GM21717 (cell line): ENCODE measurements around the gene RNF227.
"Not testable (repeated sequence)": the region's sequence is repeated elsewhere in the genome, so short reads cannot be mapped to it uniquely, and the experiment has no call there.

Source experiments
- ATAC-seq: cut with Tn5 transposase; IDR thresholded peaks from one replicate; pipeline ENCODE4 v1.9.1; 2021; ENCODE audit warnings: mild to moderate bottlenecking, moderate library complexity; ENCODE audit not compliant: unreplicated experiment

The RNF227 gene

DNA sequence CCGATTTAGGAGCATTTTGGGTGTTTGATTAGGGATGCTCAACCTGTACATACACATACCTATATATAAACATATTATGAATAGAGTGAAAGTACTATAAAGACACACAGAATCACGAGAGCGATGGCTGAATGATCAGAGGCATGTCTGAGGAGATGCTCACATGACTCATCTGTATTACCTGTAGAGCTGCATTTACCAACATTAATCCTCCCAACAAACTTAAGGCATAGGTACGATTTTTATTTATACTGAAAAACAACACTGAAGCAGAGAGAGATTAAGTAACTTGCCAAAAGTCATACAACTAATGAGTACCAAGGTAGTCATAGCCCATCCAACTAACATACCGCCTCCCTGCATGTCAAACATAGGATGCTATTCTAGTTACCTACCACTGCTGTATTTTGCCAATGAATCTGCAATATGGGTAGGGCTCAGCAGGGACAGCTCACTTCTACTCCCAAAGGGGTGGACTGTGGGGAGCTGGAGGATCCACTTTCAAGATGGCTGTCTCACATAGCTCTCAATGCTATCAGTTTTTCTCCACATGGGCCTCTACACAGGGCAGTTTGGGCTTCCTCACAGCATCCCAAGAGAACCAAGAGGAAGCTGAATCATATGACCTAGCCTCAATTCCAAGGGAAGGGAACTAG is 51.0 kb downstream of the RNF227 start:
- no peak for ATAC-seq

DNA sequence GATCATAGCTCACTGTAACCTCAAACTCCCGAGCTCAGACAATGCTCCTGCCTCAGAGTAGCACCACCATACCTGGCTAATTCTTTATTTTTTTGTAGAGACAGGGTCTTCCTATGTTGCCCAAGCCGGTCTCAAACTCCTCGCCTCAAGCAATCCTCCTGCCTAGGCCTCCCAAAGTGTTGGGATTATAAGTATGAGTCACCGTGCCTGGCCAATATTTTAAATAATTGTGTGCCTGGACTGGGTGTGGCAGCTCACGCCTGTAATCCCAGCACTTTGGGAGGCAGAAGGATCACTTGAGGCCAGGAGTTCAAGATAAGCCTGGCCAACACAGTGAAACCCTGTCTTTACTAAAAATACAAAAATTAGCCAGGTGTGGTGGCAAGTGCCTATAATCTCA is 51.7 kb downstream of the RNF227 start:
- ATAC-seq: not testable (repeated sequence)
